ENCODE measurements around the gene NHEJ1. TPM values are rescaled to one million over a fixed set of nuclear protein-coding genes. Genes with fewer than 3 reads are reported as not detected.
A peak's percentile ranks its signal among the peaks of the same experiment; 100 is the strongest.

The NHEJ1 gene
- total and polyA plus RNA-seq, 2 of the 13 experiments (the other 11 are each of a cell fraction or from before 2014, with no cell fraction given) = 30.0 to 30.7 TPM

- peak in 1 of 2 experiments; percentile 66; a peak in 2 of 4 replicates for TF ChIP-seq EP300 (IDR thresholded peaks at IDR 0.05; ENCODE audit: low read depth in 2 of 2, low read length in 2 of 2)
- TF ChIP-seq EP300 (CRISPR knock-in tag; IDR thresholded peaks at IDR 0.05; ENCODE audit: borderline replicate concordance) = no peak; the same call in 1 of the 2 replicates
- no peak for TF ChIP-seq ZNF841 (CRISPR knock-in tag; IDR thresholded peaks at IDR 0.05; ENCODE audit: borderline replicate concordance)
- TF ChIP-seq FOSL1 (CRISPR knock-in tag; IDR thresholded peaks at IDR 0.05; ENCODE audit: borderline replicate concordance) = no peak
- TF ChIP-seq ARID3A (IDR thresholded peaks at IDR 0.05; ENCODE audit: low read depth, low read length) = no peak
- TF ChIP-seq ZNF790 (CRISPR knock-in tag; IDR thresholded peaks at IDR 0.05; ENCODE audit: borderline replicate concordance) = 0 out of 2 replicates have a peak, but pooled peaks have one; percentile 63
- TF ChIP-seq MNT (IDR thresholded peaks at IDR 0.05) = peak; percentile 42; the same call in 1 of the 2 replicates
- TF ChIP-seq, protein P1, sequence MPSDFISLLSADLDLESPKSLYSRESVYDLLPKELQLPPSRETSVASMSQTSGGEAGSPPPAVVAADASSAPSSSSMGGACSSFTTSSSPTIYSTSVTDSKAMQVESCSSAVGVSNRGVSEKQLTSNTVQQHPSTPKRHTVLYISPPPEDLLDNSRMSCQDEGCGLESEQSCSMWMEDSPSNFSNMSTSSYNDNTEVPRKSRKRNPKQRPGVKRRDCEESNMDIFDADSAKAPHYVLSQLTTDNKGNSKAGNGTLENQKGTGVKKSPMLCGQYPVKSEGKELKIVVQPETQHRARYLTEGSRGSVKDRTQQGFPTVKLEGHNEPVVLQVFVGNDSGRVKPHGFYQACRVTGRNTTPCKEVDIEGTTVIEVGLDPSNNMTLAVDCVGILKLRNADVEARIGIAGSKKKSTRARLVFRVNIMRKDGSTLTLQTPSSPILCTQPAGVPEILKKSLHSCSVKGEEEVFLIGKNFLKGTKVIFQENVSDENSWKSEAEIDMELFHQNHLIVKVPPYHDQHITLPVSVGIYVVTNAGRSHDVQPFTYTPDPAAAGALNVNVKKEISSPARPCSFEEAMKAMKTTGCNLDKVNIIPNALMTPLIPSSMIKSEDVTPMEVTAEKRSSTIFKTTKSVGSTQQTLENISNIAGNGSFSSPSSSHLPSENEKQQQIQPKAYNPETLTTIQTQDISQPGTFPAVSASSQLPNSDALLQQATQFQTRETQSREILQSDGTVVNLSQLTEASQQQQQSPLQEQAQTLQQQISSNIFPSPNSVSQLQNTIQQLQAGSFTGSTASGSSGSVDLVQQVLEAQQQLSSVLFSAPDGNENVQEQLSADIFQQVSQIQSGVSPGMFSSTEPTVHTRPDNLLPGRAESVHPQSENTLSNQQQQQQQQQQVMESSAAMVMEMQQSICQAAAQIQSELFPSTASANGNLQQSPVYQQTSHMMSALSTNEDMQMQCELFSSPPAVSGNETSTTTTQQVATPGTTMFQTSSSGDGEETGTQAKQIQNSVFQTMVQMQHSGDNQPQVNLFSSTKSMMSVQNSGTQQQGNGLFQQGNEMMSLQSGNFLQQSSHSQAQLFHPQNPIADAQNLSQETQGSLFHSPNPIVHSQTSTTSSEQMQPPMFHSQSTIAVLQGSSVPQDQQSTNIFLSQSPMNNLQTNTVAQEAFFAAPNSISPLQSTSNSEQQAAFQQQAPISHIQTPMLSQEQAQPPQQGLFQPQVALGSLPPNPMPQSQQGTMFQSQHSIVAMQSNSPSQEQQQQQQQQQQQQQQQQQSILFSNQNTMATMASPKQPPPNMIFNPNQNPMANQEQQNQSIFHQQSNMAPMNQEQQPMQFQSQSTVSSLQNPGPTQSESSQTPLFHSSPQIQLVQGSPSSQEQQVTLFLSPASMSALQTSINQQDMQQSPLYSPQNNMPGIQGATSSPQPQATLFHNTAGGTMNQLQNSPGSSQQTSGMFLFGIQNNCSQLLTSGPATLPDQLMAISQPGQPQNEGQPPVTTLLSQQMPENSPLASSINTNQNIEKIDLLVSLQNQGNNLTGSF (CRISPR knock-in tag; IDR thresholded peaks at IDR 0.05) = peak; percentile 62; the same call in 1 of the 2 replicates
- TF ChIP-seq, protein P2, sequence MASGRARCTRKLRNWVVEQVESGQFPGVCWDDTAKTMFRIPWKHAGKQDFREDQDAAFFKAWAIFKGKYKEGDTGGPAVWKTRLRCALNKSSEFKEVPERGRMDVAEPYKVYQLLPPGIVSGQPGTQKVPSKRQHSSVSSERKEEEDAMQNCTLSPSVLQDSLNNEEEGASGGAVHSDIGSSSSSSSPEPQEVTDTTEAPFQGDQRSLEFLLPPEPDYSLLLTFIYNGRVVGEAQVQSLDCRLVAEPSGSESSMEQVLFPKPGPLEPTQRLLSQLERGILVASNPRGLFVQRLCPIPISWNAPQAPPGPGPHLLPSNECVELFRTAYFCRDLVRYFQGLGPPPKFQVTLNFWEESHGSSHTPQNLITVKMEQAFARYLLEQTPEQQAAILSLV (CRISPR knock-in tag; IDR thresholded peaks at IDR 0.05; ENCODE audit: borderline replicate concordance) = no peak
- TF ChIP-seq, protein P3, sequence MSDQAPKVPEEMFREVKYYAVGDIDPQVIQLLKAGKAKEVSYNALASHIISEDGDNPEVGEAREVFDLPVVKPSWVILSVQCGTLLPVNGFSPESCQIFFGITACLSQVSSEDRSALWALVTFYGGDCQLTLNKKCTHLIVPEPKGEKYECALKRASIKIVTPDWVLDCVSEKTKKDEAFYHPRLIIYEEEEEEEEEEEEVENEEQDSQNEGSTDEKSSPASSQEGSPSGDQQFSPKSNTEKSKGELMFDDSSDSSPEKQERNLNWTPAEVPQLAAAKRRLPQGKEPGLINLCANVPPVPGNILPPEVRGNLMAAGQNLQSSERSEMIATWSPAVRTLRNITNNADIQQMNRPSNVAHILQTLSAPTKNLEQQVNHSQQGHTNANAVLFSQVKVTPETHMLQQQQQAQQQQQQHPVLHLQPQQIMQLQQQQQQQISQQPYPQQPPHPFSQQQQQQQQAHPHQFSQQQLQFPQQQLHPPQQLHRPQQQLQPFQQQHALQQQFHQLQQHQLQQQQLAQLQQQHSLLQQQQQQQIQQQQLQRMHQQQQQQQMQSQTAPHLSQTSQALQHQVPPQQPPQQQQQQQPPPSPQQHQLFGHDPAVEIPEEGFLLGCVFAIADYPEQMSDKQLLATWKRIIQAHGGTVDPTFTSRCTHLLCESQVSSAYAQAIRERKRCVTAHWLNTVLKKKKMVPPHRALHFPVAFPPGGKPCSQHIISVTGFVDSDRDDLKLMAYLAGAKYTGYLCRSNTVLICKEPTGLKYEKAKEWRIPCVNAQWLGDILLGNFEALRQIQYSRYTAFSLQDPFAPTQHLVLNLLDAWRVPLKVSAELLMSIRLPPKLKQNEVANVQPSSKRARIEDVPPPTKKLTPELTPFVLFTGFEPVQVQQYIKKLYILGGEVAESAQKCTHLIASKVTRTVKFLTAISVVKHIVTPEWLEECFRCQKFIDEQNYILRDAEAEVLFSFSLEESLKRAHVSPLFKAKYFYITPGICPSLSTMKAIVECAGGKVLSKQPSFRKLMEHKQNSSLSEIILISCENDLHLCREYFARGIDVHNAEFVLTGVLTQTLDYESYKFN (CRISPR knock-in tag; conservative IDR thresholded peaks at IDR 0.05) = peak; percentile 84
Measured at GRCh38 chr2:219058541-219059374, 101.9 kb downstream of the NHEJ1 start (continued).

Measured in HepG2 (cell line).